ELF-1 (cell line): ENCODE measurements around the gene MRI1.
"Not testable (repeated sequence)": the region's sequence is repeated elsewhere in the genome, so short reads cannot be mapped to it uniquely, and the experiment has no call there.

Experiments used
- DNase-seq: peaks from one replicate; pipeline ENCODE4 v3.0.0-alpha.2; 2016; ENCODE audit warnings: low read depth, low spot score

MRI1 gene

DNA sequence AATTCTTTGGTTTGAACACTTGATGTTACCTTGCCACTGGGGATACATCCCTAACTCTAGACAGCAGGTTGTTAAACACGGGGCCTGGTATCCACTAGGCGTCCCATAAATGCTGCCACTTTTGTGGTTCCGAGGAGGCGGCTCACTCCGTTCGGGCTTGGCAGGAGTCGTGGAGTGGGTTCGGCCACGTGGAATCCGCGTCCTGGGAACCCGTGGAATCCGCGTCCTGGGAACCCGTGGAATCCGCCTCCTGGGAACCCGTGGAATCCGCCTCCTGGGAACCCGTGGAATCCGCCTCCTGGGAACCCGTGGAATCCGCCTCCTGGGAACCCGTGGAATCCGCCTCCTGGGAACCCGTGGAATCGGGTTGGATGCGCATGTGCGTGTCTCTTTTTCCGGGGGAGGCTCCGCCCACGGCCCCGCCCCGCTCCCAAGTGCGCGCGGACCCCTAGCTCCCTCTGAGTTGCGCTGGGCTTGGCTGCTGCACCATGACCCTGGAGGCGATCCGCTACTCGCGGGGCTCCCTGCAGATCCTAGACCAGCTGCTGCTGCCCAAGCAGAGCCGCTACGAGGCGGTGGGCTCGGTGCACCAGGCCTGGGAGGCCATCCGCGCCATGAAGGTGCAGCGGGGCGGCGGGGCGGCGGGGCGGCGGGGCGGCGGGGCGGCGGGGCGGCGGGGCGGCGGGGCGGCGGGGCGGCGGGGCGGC lies at the start of gene MRI1:
MRI1 (plus strand) TSS at position 422 of the 707 bp plus-strand sequence; CDS start at position 489, 67 bp downstream.
- DNase-seq, result peak; percentile 32

GRCh38 chr19:13717194-13717643 lies 47.1 kb upstream of the MRI1 start:
- no peak for DNase-seq

DNA sequence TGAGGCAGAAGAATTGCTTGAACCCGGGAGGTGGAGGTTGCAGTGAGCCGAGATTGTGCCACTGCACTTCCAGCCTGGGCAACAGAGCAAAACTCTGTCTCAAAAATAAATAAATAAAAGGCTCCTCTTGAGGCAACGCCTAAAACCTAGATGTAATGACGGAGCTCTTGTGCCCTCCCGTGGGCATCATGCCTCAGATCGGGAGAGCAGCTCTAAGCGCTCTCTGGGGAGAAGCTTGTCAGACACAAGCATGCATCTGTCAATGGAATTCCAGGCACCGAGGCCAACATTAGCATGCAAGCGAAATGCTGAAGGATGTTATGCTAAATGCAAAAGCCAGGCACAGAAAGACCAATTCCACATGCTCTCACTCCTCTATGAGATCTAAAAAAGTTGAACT lies 45.6 kb upstream of the MRI1 start:
- peak; percentile 45 for DNase-seq

GRCh38 chr19:13722146-13722545 lies 42.2 kb upstream of the MRI1 start:
- no peak for DNase-seq

- no peak for DNase-seq
Observed at GRCh38 chr19:13723206-13723605, 41.1 kb upstream of the MRI1 start.

- peak; percentile 24 for DNase-seq
Observed at GRCh38 chr19:13726323-13726722, 38.0 kb upstream of the MRI1 start.

DNA sequence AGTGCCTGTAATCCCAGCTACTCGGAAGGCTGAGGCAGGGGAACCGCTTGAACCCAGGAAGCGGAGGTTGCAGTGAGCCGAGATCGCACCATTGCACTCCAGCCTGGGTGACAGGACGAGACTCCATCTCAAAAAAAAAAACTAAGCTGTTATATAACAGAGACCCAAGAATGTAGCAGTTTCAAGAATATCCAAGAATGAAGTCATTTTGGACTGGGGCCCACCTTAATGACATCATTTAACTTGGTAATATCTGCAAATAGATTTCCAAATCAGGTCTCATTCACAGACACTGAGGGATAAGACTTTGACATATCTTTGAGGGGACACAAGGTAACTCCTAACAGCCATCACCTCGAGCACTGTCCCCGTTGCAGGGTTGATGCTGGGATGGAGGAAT lies 36.5 kb upstream of the MRI1 start:
- no peak for DNase-seq

DNA sequence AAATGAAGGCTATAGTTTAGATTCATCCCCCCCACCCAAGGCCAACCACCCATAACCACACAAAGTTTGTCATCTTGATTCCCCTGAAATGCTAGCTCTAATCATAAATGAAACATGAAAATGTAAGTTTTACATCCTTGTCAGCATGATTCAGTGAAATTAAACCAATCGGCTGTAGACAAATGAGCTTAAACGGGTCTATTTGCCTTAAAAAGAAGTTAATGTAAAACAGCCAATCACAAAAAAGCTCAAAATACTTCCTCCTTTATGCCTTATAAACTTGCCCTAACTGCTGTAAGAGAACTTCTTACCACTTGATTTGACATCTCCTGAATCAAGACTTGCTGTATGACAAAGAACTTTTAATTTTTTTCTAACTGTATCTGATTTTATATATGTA lies 34.5 kb upstream of the MRI1 start:
- DNase-seq, result no peak

GRCh38 chr19:13731147-13731964 lies 33.0 kb upstream of the MRI1 start:
- DNase-seq, result peak; percentile 99

DNA sequence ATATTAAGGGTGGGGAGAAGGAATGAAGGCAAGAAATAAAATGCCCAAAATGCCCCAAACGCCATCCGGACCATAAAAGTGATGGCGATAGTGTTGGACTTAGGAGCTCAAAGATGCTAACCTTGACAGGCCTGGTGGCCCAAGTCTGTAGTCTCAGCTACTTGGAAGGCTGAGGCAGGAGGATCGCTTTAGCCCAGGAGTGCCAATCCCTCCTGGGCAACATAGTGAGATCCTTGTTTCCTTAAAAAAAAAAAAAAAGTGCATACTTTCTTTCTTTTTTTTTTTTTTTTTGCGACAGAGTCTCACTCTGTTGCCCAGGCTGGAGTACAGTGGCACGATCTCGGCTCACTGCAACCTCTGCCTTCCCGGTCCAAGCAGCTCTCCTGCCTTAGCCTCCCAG lies 32.0 kb upstream of the MRI1 start:
- DNase-seq, result no peak

- no peak for DNase-seq
Observed at GRCh38 chr19:13734751-13735150, 29.6 kb upstream of the MRI1 start.

DNA sequence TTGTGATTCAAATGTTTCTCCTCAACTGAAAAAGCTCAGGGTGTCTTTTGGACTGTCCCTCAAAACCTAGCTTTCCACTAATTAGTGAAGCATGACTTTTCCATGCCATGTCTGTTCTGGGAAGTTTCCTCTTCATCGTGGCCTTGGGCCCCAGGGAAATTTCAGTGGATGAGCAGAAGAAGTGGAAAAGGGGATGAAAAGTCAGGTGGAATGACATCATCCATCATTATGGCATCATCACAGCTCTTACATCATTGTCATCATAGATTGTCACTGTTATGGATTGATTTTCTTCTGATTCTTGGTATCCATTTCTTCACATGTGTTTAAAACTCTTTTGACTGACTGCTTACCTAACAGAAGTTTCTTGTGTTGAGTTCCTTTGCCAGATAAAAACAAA lies 26.2 kb upstream of the MRI1 start:
- DNase-seq, result no peak

- no peak for DNase-seq
Observed at GRCh38 chr19:13741893-13742292, 22.4 kb upstream of the MRI1 start.

- DNase-seq, result no peak
Observed at GRCh38 chr19:13742756-13743155, 21.6 kb upstream of the MRI1 start.

- no peak for DNase-seq
Observed at GRCh38 chr19:13744174-13744573, 20.1 kb upstream of the MRI1 start.

- DNase-seq, result no peak
Observed at GRCh38 chr19:13747098-13747453, 17.2 kb upstream of the MRI1 start.

GRCh38 chr19:13748169-13748828 lies 16.0 kb upstream of the MRI1 start:
- DNase-seq, result peak; percentile 30

DNA sequence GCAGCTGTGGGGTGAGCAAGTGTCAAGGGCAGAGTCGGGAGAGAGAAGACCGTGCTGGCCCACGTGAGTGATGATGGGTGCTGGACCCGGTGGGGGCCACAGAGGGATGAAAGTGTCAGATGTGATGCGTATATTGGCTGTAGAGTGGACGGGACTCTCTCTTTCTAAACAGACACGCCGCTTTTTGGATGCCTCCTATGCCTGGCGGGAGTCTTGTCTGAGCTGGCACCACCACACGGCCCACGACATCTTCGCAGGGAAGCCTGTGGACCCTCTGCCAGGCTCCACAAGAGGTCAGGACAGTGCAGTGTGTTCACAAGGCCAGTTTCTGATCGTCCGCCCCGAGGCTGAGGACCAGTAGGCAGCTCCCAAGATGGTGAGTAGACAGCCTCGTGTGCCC lies 12.9 kb upstream of the MRI1 start:
- DNase-seq, result no peak

- not testable (repeated sequence) for DNase-seq
Observed at GRCh38 chr19:13753622-13754021, 10.7 kb upstream of the MRI1 start.

- DNase-seq, result no peak
Observed at GRCh38 chr19:13756210-13756609, 8.1 kb upstream of the MRI1 start.

DNA sequence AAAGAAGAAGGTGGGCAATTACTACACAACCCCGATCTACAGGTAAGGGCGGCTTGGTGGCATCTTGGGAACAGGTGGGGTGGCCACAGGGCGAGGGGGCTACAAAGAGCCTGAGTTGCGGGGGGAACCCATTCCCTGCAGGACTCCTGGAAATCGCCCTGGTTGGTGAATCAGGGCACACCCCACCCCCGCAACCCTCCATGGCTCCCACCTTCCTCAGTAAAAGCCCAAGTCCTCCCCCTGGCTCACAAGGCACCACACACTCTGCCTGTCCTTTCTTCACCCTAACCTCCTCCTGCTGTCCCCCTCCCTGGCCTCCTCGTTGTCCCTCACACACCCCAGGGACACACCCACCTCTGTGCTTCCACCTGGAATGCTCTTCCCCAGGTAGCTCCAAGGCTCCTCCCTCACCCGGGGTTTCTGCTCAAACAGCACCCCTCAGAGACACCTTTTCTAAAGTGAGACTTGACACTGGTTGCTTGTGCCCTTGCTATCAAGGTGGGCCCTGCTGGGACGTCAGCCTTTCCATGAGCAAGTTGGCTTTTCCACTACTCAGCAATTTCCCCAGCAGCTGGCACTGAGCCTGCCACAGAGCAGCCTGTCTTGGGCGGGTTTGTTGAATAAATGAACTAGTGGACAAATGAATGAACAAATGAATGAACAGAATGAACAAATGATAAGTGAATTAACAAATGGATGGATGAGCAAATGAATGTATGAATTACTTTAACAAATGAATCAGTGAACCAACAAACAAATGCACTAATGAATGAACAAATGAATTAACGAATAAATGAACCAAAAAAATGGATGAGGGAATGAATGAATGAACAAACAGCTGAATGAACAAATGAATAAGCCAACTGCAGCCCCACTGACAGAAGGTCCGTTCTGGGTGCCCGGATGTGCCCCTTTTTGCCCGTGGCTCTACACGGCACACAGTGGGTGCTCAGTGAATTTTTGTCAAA lies 6.2 kb upstream of the MRI1 start:
- DNase-seq, result no peak
